H1 (cell line): ENCODE results near the gene UNC5B. TPM values are rescaled to one million over a fixed set of nuclear protein-coding genes. Genes with fewer than 3 reads are reported as not detected.

Source experiments
- CTCF ChIA-PET: fragments of 300-600 bp; sonication (Branson Sonifier 250); formaldehyde crosslinking; loops from one replicate; lab custom pipeline; 2021; ENCODE audit not compliant: partially characterized antibody; lab: Charles Lee
- POLR2A ChIA-PET: fragments of 300-600 bp; sonication (Branson Sonifier 250); formaldehyde crosslinking; loops from one replicate; lab custom pipeline; 2021; ENCODE audit warnings: inconsistent platforms; ENCODE audit not compliant: partially characterized antibody; lab: Charles Lee
- DNase-seq, 2 experiments: peaks; one replicate each; pipeline versions ENCODE4 v3.0.0 to v3.0.0-alpha.2; 2010 to 2022; ENCODE audit warnings: low spot score in 2 of 2, low read depth in 1 of 2, mixed read lengths in 1 of 2
- FAIRE-seq: peaks from 2 replicates; lab custom pipeline; 2011; peaks lifted over from hg19 to GRCh38; lab: Jason Lieb, UNC
- H2AFZ ChIP-seq: 2 replicates; pipeline ENCODE4 v1.8.1; 2012; ENCODE audit warnings: low read length, inconsistent platforms
- H2AK5ac ChIP-seq: 2 replicates; pipeline ENCODE4 v1.6.1; 2013; ENCODE audit warnings: low read depth, low read length
- H2BK120ac ChIP-seq: replicated peaks from 2 replicates; pipeline ENCODE3; 2013; ENCODE audit warnings: low read depth, low read length, inconsistent platforms
- H2BK12ac ChIP-seq: 2 replicates; pipeline ENCODE4 v1.6.1; 2013; ENCODE audit warnings: low read depth, low read length
- H2BK15ac ChIP-seq: 2 replicates; pipeline ENCODE4 v1.6.1; 2013; ENCODE audit warnings: low read length
- H2BK20ac ChIP-seq: 2 replicates; pipeline ENCODE4 v1.6.1; 2013; ENCODE audit warnings: low read length
- H2BK5ac ChIP-seq: 2 replicates; pipeline ENCODE4 v1.6.1; 2013; ENCODE audit warnings: low read depth, low read length
- H3K14ac ChIP-seq: 2 replicates; pipeline ENCODE4 v1.6.1; 2013; ENCODE audit warnings: inconsistent platforms; ENCODE audit not compliant: insufficient read length
- H3K18ac ChIP-seq: 2 replicates; pipeline ENCODE4 v1.6.1; 2013; ENCODE audit warnings: low read length; ENCODE audit errors: extremely low read depth
- H3K23ac ChIP-seq: 2 replicates; pipeline ENCODE4 v1.6.1; 2013; ENCODE audit warnings: inconsistent platforms; ENCODE audit not compliant: insufficient read length
- H3K23me2 ChIP-seq: 2 replicates; pipeline ENCODE4 v1.6.1; 2013; ENCODE audit warnings: low read depth, low read length
- H3K27ac ChIP-seq: 2 replicates; pipeline ENCODE4 v1.6.1; 2011; ENCODE audit warnings: low read depth, low read length, inconsistent platforms
- H3K27me3 ChIP-seq, 4 experiments: replicated peaks in 1 of 4; 1 replicate in 1 of 4; 2 replicates in 3 of 4; pipeline versions ENCODE4 v1.6.1 to v1.8.1; 2011 to 2013; ENCODE audit warnings: low read length in 3 of 4, mild to moderate bottlenecking in 3 of 4, inconsistent platforms in 2 of 4, mixed read lengths in 2 of 4, moderate library complexity in 1 of 4; ENCODE audit not compliant: control insufficient read depth in 3 of 4, insufficient read depth in 3 of 4; ENCODE audit errors: extremely low read depth in 1 of 4
- H3K36me3 ChIP-seq, 4 experiments: 2 replicates each; pipeline versions ENCODE4 v1.6.1 to v1.8.1; 2011 to 2013; ENCODE audit warnings: mild to moderate bottlenecking in 4 of 4, low read length in 3 of 4, moderate library complexity in 2 of 4, control low read depth in 1 of 4, inconsistent platforms in 1 of 4; ENCODE audit not compliant: insufficient read depth in 4 of 4, control insufficient read depth in 2 of 4
- H3K4ac ChIP-seq: replicated peaks from 2 replicates; pipeline ENCODE3; 2013; ENCODE audit warnings: low read length, low read depth, mixed read lengths, inconsistent platforms; ENCODE audit not compliant: insufficient read length
- H3K4me1 ChIP-seq, 4 experiments: replicated peaks in 1 of 4; 1 replicate in 1 of 4; 2 replicates in 3 of 4; pipeline versions ENCODE4 v1.6.1 to v1.8.1; 2011 to 2013; ENCODE audit warnings: low read length in 3 of 4, inconsistent platforms in 2 of 4, mixed read lengths in 1 of 4; ENCODE audit not compliant: insufficient read depth in 4 of 4, control insufficient read depth in 3 of 4
- H3K4me2 ChIP-seq, 2 experiments: 2 replicates each; pipeline versions ENCODE4 v1.6.1 to v1.8.1; 2011 to 2013; ENCODE audit warnings: low read depth in 2 of 2, low read length in 2 of 2, control low read depth in 1 of 2, inconsistent platforms in 1 of 2, mild to moderate bottlenecking in 1 of 2; ENCODE audit not compliant: insufficient read depth in 1 of 2
- H3K4me3 ChIP-seq, 4 experiments: fragments of 200-600, 300-600 bp in 1 of 4; sonication (generic), shearing (Covaris generic), sonication (Bioruptor Twin) in 1 of 4; 2 replicates each; pipeline versions ENCODE4 v1.5.1 to v1.8.1; 2011 to 2016; ENCODE audit warnings: low read length in 4 of 4, low read depth in 3 of 4, control low read depth in 2 of 4, inconsistent platforms in 2 of 4, mild to moderate bottlenecking in 2 of 4, mixed read lengths in 1 of 4, moderate library complexity in 1 of 4; ENCODE audit not compliant: insufficient read depth in 2 of 4; ENCODE audit errors: extremely low read depth in 1 of 4
- H3K56ac ChIP-seq: replicated peaks from 2 replicates; pipeline ENCODE3; 2013; ENCODE audit warnings: low read depth, mild to moderate bottlenecking, mixed read lengths, low read length, inconsistent platforms; ENCODE audit not compliant: insufficient read length
- H3K79me1 ChIP-seq: 2 replicates; pipeline ENCODE4 v1.6.1; 2013; ENCODE audit warnings: low read depth, low read length, control low read depth
- H3K79me2 ChIP-seq, 2 experiments: 2 replicates each; pipeline versions ENCODE4 v1.6.1 to v1.8.1; 2012 to 2013; ENCODE audit warnings: low read length in 2 of 2, mild to moderate bottlenecking in 2 of 2, inconsistent platforms in 1 of 2; ENCODE audit not compliant: insufficient read depth in 2 of 2, control insufficient read depth in 1 of 2
- H3K9ac ChIP-seq, 4 experiments: replicated peaks in 1 of 4; 1 replicate in 1 of 4; 2 replicates in 3 of 4; pipeline versions ENCODE4 v1.6.1 to v1.8.1; 2011 to 2013; ENCODE audit warnings: low read depth in 3 of 4, low read length in 3 of 4, control low read depth in 2 of 4, mild to moderate bottlenecking in 2 of 4, moderate library complexity in 2 of 4, inconsistent platforms in 1 of 4; ENCODE audit errors: extremely low read depth in 1 of 4
- H3K9me3 ChIP-seq, 2 experiments: 2 replicates each; pipeline versions ENCODE4 v1.6.1 to v1.8.1; 2012 to 2013; ENCODE audit warnings: mild to moderate bottlenecking in 2 of 2, moderate library complexity in 2 of 2, control low read depth in 1 of 2, inconsistent platforms in 1 of 2, low read depth in 1 of 2, low read length in 1 of 2, mixed read lengths in 1 of 2; ENCODE audit not compliant: insufficient read depth in 2 of 2
- H4K20me1 ChIP-seq, 2 experiments: replicated peaks in 1 of 2; 2 replicates each; pipeline versions ENCODE3 to v1.8.1; 2011 to 2013; ENCODE audit warnings: inconsistent platforms in 2 of 2, low read length in 2 of 2, mild to moderate bottlenecking in 1 of 2; ENCODE audit not compliant: insufficient read depth in 2 of 2, control insufficient read depth in 1 of 2
- H4K5ac ChIP-seq: 2 replicates; pipeline ENCODE4 v1.6.1; 2013; ENCODE audit warnings: low read length, low read depth, mixed read lengths, inconsistent platforms; ENCODE audit not compliant: insufficient read length
- H4K8ac ChIP-seq: 2 replicates; pipeline ENCODE4 v1.8.0; 2013; ENCODE audit warnings: mild to moderate bottlenecking, moderate library complexity, low read length, inconsistent platforms; ENCODE audit not compliant: insufficient read depth; ENCODE audit errors: extremely low read depth
- H4K91ac ChIP-seq: replicated peaks from 2 replicates; pipeline ENCODE3; 2013; ENCODE audit warnings: low read length, mixed read lengths, inconsistent platforms; ENCODE audit not compliant: insufficient read length
- ASH2L ChIP-seq: fragments of 200-600, 300-600 bp; sonication (generic); IDR thresholded peaks from one replicate; pipeline ENCODE4 v1.7.1; 2017; ENCODE audit warnings: low read length
- BCL11A ChIP-seq, 2 experiments: IDR thresholded peaks; one replicate each; pipeline ENCODE4 v1.6.1; 2011; ENCODE audit warnings: low read depth in 2 of 2, low read length in 2 of 2, mild to moderate bottlenecking in 2 of 2
- CBX8 ChIP-seq: fragments of 300-800, 300-1000 bp; sonication (generic); IDR thresholded peaks from 2 replicates; pipeline ENCODE4 v1.7.1; 2016; ENCODE audit warnings: low read depth, low read length, borderline replicate concordance
- KDM1A ChIP-seq: fragments of 200-600, 300-600 bp; sonication (generic); IDR thresholded peaks from 2 replicates; pipeline ENCODE4 v1.7.1; 2016; ENCODE audit warnings: mild to moderate bottlenecking, low read length, borderline replicate concordance
- PHF8 ChIP-seq: fragments of 200-600 bp; sonication (generic); conservative IDR thresholded peaks from 2 replicates; pipeline ENCODE4 v1.7.1; 2012; ENCODE audit warnings: low read depth, mild to moderate bottlenecking, inconsistent platforms, low read length, moderate library complexity
- TAF1 ChIP-seq: IDR thresholded peaks from 2 replicates; pipeline ENCODE4 v1.6.1; 2011; ENCODE audit warnings: mild to moderate bottlenecking, low read depth, low read length
- TEAD4 ChIP-seq: IDR thresholded peaks from 2 replicates; pipeline ENCODE4 v1.6.1; 2012; ENCODE audit warnings: low read depth, low read length, inconsistent platforms, mixed read lengths
- WGBS, 2 experiments: shearing (Covaris generic) in 1 of 2; methylation state at CpG; one replicate each; pipeline versions ENCODE4 v1.1.6 to v1.1.7; 2013 to 2015; ENCODE audit warnings: low lambda C conversion rate in 2 of 2, mixed read lengths in 2 of 2, inconsistent platforms in 1 of 2, low coverage in 1 of 2, missing lambda C conversion rate in 1 of 2; ENCODE audit not compliant: insufficient replicate concordance in 2 of 2, insufficient coverage in 1 of 2, insufficient read length in 1 of 2; ENCODE audit errors: extremely low coverage in 1 of 2, missing lambda C conversion rate in 1 of 2; 5-methylcytosine and 5-hydroxymethylcytosine counted together
- polyA plus RNA-seq, 7 experiments: library from polyadenylated mRNA; depleted of rRNA in 3 of 7; stranded (reverse) in 5 of 7; unstranded in 2 of 7; fragments of >200 nt in 5 of 7; fragments of 200-250 nt in 2 of 7; gene quantifications; 1 replicate in 5 of 7; 2 replicates in 1 of 7; 4 replicates in 1 of 7; pipeline versions ENCODE4 v1.2.1 to v1.2.3, GENCODE V29; 2011 to 2013; ENCODE audit warnings: missing spikeins in 2 of 7, mixed read lengths in 2 of 7
- total RNA-seq: library from RNA; stranded (reverse); fragmentation: NEBNext Ultra II Directional; extraction: Animal tissue kit (Norgen Biotek cat#: 25700); gene quantifications from 2 replicates; pipeline ENCODE4 v1.2.1, GENCODE V29; 2021
- TF ChIP-seq, protein P1 (sequence below): IDR thresholded peaks from 2 replicates; pipeline ENCODE4 v1.6.1; 2012; ENCODE audit warnings: low read length, inconsistent platforms

UNC5B gene
- total and polyA plus RNA-seq, 2 of the 8 experiments (the other 6 are each of a cell fraction or from before 2014, with no cell fraction given), result 27.9 to 31.8 TPM

DNA sequence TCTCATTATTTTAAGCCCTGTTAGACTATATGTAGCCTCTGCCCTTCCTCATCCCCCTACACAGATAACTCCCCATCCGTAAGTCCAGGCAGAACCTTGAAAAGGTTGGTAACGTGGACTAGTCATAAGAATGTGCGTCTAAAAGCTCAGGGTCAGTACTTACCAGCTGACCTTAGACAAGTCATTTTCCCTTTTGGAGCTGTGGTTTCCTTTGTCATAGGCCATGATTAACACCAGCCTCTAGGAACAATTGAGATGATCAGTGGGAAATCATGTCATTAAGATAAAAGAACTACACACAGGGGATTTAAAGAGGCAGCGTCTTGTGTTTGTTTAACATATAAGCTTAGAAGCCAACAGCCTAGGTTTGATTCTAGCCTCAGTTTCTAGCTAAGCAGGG lies 6.9 kb upstream of the UNC5B start:
- Histone ChIP-seq H3K4me1 (peaks cover 0 to 9% (median 4%) of the 10 kb centered on the region in 4 experiments; a peak in 5 of 7 replicates), H4K8ac (no peak overlapping the region), H3K27ac (no peak overlapping the region), H3K4me3 (no peak overlapping the region), H3K56ac (no peak overlapping the region), H2BK5ac (no peak overlapping the region), H4K20me1 (no peaks in the 10 kb centered on the region), H3K4ac (no peak overlapping the region), H2BK12ac (no peak overlapping the region), H3K36me3 (no peaks in the 10 kb centered on the region), H3K18ac (no peak overlapping the region), H2BK120ac (no peak overlapping the region), H3K79me1 (no peaks in the 10 kb centered on the region), H3K14ac (no peak overlapping the region), H3K4me2 (no peak overlapping the region), H3K27me3 (peaks cover 1 to 11% (median 7%) of the 10 kb centered on the region in 4 experiments), H3K9me3 (no peaks in the 10 kb centered on the region), H4K5ac (no peak overlapping the region), H2BK20ac (no peak overlapping the region), H2AFZ (no peak overlapping the region), H3K79me2 (no peaks in the 10 kb centered on the region), H3K23me2 (no peaks in the 10 kb centered on the region; the same call in 1 of the 2 replicates), H2AK5ac (no peak overlapping the region), H3K23ac (no peak overlapping the region), H3K9ac (no peak overlapping the region), H2BK15ac (no peak overlapping the region), H4K91ac (no peak overlapping the region)
- ChIA-PET POLR2A (interaction anchor here (1.1 kb wide), 1 partner anchor 9 kb away, joined by 3 read pairs; no protein-coding TSS in a partner anchor), CTCF (interaction anchor here (0.5 to 4.5 kb wide), 18 partner anchors 9 to 308 kb away, joined by 3 to 23 read pairs (median 5); no protein-coding TSS in a partner anchor)
- DNase-seq (no peak), FAIRE-seq (no peak)
- TF ChIP-seq KDM1A (no peak), CBX8 (no peak), TEAD4 (no peak), PHF8 (no peak), BCL11A (IDR thresholded peaks at IDR 0.05; ENCODE audit: low read depth in 2 of 2, low read length in 2 of 2) (no peak), ASH2L (no peak), TAF1 (no peak)
- TF ChIP-seq, protein P1, sequence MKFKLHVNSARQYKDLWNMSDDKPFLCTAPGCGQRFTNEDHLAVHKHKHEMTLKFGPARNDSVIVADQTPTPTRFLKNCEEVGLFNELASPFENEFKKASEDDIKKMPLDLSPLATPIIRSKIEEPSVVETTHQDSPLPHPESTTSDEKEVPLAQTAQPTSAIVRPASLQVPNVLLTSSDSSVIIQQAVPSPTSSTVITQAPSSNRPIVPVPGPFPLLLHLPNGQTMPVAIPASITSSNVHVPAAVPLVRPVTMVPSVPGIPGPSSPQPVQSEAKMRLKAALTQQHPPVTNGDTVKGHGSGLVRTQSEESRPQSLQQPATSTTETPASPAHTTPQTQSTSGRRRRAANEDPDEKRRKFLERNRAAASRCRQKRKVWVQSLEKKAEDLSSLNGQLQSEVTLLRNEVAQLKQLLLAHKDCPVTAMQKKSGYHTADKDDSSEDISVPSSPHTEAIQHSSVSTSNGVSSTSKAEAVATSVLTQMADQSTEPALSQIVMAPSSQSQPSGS, result no peak
- WGBS, 2 experiments, result 82% methylated on average over 4 of the region's 4 CpGs; no CpG with 5 or more reads in 1 of the 2 experiments
